ENCODE data around the gene ZEB1. TPM values are rescaled to one million over a fixed set of nuclear protein-coding genes. Genes with fewer than 3 reads are reported as not detected.

ZEB1 gene
- total RNA-seq, 1 donor from 2014 or later, result 38.7 TPM

GRCh38 chr10:31322647-31323046 lies 3.6 kb downstream of the ZEB1 start:
- Mint-ChIP-seq H3K27ac (ENCODE audit: unreplicated experiment) (no peak overlapping the region), H3K4me1 (peaks cover 29% of the 10 kb centered on the region), H3K27me3 (ENCODE audit: low read depth) (peaks cover 22% of the 10 kb centered on the region), H3K9me3 (no peaks in the 10 kb centered on the region), H3K4me3 (peak overlapping the region; percentile 94), H3K36me3 (ENCODE audit: low read depth) (no peaks in the 10 kb centered on the region)
- DNase-seq (ENCODE audit: low read depth, low spot score), result no peak
- TF ChIP-seq, protein P1, sequence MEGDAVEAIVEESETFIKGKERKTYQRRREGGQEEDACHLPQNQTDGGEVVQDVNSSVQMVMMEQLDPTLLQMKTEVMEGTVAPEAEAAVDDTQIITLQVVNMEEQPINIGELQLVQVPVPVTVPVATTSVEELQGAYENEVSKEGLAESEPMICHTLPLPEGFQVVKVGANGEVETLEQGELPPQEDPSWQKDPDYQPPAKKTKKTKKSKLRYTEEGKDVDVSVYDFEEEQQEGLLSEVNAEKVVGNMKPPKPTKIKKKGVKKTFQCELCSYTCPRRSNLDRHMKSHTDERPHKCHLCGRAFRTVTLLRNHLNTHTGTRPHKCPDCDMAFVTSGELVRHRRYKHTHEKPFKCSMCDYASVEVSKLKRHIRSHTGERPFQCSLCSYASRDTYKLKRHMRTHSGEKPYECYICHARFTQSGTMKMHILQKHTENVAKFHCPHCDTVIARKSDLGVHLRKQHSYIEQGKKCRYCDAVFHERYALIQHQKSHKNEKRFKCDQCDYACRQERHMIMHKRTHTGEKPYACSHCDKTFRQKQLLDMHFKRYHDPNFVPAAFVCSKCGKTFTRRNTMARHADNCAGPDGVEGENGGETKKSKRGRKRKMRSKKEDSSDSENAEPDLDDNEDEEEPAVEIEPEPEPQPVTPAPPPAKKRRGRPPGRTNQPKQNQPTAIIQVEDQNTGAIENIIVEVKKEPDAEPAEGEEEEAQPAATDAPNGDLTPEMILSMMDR (conservative IDR thresholded peaks at IDR 0.05), result peak; percentile 30

DNA sequence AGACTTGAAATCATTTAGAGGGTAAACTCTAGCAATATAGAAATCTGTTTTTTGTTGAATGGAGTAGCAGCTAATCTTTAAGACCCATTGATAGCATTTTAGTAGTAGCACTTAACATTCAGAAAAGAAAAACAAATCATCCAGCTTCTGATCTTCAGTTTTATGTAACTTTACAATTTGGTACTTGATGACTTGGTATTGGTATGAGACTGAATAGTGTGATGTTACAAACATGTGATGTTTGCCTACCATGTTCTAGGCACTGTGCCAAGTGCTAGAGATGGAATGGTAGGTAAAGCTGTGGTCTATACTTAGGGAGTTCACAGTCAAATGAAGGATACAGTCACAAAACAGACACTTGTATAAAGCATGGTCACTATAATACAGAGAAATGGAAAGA lies 21.3 kb downstream of the ZEB1 start:
- TF ChIP-seq, protein P1 (conservative IDR thresholded peaks at IDR 0.05), result no peak
- H3K4me3 Mint-ChIP-seq, result no peak overlapping the region
- H3K27ac Mint-ChIP-seq (ENCODE audit: unreplicated experiment), result no peak overlapping the region
- no peaks in the 10 kb centered on the region for H3K36me3 Mint-ChIP-seq (ENCODE audit: low read depth)
- H3K9me3 Mint-ChIP-seq, result no peaks in the 10 kb centered on the region
- H3K27me3 Mint-ChIP-seq (ENCODE audit: low read depth), result no peaks in the 10 kb centered on the region
- DNase-seq (ENCODE audit: low read depth, low spot score), result no peak
- no peaks in the 10 kb centered on the region for H3K4me1 Mint-ChIP-seq

DNA sequence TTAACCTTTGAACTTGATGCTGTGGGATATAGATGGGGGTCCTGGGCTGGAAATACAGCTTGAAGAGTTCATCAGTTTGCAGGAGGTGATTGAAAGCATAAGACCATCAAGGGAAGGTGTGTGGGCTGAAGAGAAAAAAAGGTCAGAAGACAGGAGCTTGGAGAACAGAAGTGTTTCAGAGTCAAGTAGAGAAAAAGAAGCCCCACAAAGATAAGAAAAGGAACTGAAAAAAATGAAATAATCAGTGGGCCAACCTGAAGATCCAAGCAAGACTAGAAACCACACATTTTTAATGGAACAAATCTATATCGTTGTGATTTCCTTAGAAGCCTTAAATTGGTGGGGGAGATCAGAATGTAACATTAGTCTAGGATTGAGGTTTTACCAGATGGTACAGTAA lies 22.5 kb downstream of the ZEB1 start:
- no peaks in the 10 kb centered on the region for H3K9me3 Mint-ChIP-seq
- no peak overlapping the region for H3K4me3 Mint-ChIP-seq

GRCh38 chr10:31343009-31343408 lies 24.0 kb downstream of the ZEB1 start:
- TF ChIP-seq, protein P1 (conservative IDR thresholded peaks at IDR 0.05), result no peak
- H3K4me1 Mint-ChIP-seq, result peaks cover 4% of the 10 kb centered on the region
- DNase-seq (ENCODE audit: low read depth, low spot score), result no peak
- H3K36me3 Mint-ChIP-seq (ENCODE audit: low read depth), result no peaks in the 10 kb centered on the region
- no peak overlapping the region for H3K27ac Mint-ChIP-seq (ENCODE audit: unreplicated experiment)
- H3K27me3 Mint-ChIP-seq (ENCODE audit: low read depth), result no peaks in the 10 kb centered on the region
- H3K4me3 Mint-ChIP-seq, result no peak overlapping the region
- no peaks in the 10 kb centered on the region for H3K9me3 Mint-ChIP-seq

More for the DNA sequence above, 22.5 kb downstream of the ZEB1 start:
- H3K27ac Mint-ChIP-seq (ENCODE audit: unreplicated experiment), result no peak overlapping the region
- H3K4me1 Mint-ChIP-seq, result no peaks in the 10 kb centered on the region
- TF ChIP-seq, protein P1 (conservative IDR thresholded peaks at IDR 0.05), result no peak
- no peaks in the 10 kb centered on the region for H3K27me3 Mint-ChIP-seq (ENCODE audit: low read depth)
- H3K36me3 Mint-ChIP-seq (ENCODE audit: low read depth), result no peaks in the 10 kb centered on the region
- DNase-seq (ENCODE audit: low read depth, low spot score), result no peak

DNA sequence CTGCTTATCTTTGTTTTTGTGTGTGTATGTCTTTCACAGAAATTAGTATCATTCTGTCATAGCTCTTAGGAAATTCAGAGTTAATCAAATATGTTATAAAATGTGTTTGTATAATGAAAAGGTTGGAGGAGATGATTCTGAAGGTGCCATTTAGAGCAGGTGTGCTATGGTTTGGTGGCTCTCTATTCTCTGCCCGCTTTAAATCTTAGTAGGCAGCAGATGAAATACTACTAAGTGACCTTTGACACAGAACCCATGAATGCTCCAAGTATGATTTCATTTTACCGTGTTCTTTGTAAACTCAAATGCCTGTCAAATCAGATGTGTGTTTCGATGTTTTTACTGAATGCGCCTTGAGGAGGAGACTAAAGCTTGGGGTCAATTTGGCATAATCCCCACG lies 24.5 kb downstream of the ZEB1 start:
- H3K36me3 Mint-ChIP-seq (ENCODE audit: low read depth), result no peaks in the 10 kb centered on the region
- no peak overlapping the region for H3K4me3 Mint-ChIP-seq
- no peaks in the 10 kb centered on the region for H3K27me3 Mint-ChIP-seq (ENCODE audit: low read depth)
- H3K27ac Mint-ChIP-seq (ENCODE audit: unreplicated experiment), result no peak overlapping the region
- no peak for DNase-seq (ENCODE audit: low read depth, low spot score)
- TF ChIP-seq, protein P1 (conservative IDR thresholded peaks at IDR 0.05), result no peak
- H3K4me1 Mint-ChIP-seq, result peaks cover 4% of the 10 kb centered on the region
- no peaks in the 10 kb centered on the region for H3K9me3 Mint-ChIP-seq

GRCh38 chr10:31345886-31346285 lies 26.9 kb downstream of the ZEB1 start:
- TF ChIP-seq, protein P1 (conservative IDR thresholded peaks at IDR 0.05), result no peak
- Mint-ChIP-seq H3K27me3 (ENCODE audit: low read depth) (no peaks in the 10 kb centered on the region), H3K9me3 (no peaks in the 10 kb centered on the region), H3K27ac (ENCODE audit: unreplicated experiment) (no peak overlapping the region), H3K4me3 (no peak overlapping the region), H3K4me1 (peaks cover 12% of the 10 kb centered on the region), H3K36me3 (ENCODE audit: low read depth) (no peaks in the 10 kb centered on the region)
- no peak for DNase-seq (ENCODE audit: low read depth, low spot score)

All from neural crest cell (in vitro differentiated cells).